T-helper 1 cell treated with Interleukin-12 subunit alpha and Interleukin-12 subunit beta and Interleukin-4 antibody, amounts not matched to agents 30 ng/mL and 1 ng/mL, for 36 hours (primary cell): ENCODE results near the gene GLB1L2. TPM values are rescaled to one million over a fixed set of nuclear protein-coding genes. Genes with fewer than 3 reads are reported as not detected.
"Not testable (repeated sequence)": the region's sequence is repeated elsewhere in the genome, so short reads cannot be mapped to it uniquely, and the experiment has no call there.

Source experiments
- intact Hi-C: fragments of 100-400 bp; cut with micrococcal nuclease; formaldehyde crosslinking; loops from one replicate; pipeline ENCODE4 v1.15.1; 2024
- total RNA-seq: library from RNA; stranded (reverse); gene quantifications from 2 replicates; pipeline ENCODE4 v1.2.3, GENCODE V29; 2022

GLB1L2 gene
- total RNA-seq: 2.7 and 3.1 TPM in 2 replicates

- intact Hi-C loops: loop anchor here (1.0 to 5.0 kb wide), 9 partner anchors 18 to 404 kb away; partner anchors contain the start of genes ACAD8, JAM3, THYN1 and VPS26B
Observed at GRCh38 chr11:134331354-134332188, at the start of gene GLB1L2. Gene GLB1L2, plus strand, starts transcription at chr11:134331988. Its CDS starts 74 bp downstream, at chr11:134332062.

- intact Hi-C loops: no loop called here
Observed at GRCh38 chr11:134282121-134283045, 49.4 kb upstream of the GLB1L2 start.

GRCh38 chr11:134283461-134284230, 48.1 kb upstream of the GLB1L2 start:
- intact Hi-C loops: no loop called here

- intact Hi-C loops: not testable (repeated sequence)
Observed at GRCh38 chr11:134284349-134284748, 47.4 kb upstream of the GLB1L2 start.

DNA sequence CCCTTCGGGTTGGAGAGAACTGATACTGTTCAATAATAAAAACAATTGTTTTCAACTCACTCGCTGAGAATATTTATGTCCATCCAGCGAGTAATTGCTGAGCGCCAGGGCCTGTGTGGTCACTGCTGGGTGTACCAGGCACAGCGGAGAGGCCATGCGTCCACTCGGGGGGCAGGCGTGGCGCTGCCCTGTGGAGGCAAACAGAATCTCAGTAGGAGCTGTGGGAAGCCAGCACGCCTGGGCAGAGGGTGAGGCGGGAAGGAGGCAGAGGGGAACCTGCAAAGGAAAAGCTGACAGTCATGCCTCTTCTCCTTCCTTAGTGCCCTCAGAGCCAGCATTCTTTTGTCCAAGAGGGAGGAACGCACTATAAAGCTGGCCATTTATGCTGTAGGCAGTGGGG, 44.2 kb upstream of the GLB1L2 start:
- intact Hi-C loops: no loop called here

DNA sequence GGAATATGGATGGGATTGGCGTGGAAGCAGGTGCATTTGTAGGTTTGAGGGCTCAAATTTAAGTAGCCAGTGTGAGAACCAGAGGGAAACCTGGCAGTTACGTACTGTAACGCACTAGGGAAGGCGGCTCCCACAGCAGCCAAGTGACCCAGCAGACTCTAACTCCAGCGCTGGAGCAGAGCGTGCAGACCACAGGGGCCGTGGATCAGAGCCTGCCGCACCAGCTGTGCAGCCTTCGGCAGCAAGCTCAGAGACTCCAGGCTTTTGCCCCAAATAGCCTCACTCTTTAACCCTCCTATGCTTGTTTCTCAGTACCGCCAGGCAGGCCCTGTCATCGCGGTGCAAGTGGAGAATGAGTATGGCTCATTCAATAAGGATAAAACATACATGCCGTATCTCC, 43.3 kb upstream of the GLB1L2 start:
- intact Hi-C loops: no loop called here

- intact Hi-C loops: no loop called here
Observed at GRCh38 chr11:134289167-134289566, 42.6 kb upstream of the GLB1L2 start.

- intact Hi-C loops: no loop called here
Observed at GRCh38 chr11:134289789-134290188, 42.0 kb upstream of the GLB1L2 start.

- intact Hi-C loops: no loop called here
Observed at GRCh38 chr11:134290646-134291045, 41.1 kb upstream of the GLB1L2 start.

DNA sequence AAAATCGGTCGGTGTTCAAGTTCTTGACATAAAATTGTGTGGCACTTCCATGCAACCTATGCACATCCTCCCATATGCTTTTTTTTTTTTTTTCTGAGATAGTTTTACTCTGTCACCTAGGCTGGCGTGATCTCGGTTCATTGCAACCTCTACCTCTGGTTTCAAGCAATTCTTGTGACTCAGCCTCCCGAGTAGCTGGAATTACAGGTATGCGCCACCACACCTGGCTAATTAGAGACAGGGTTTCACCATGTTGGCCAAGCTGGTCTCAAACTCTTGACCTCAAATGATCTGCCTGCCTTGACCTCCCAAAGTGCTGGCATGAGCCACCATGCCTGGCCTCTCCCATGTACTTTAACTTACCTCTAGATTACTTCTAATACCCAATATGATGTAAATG, 40.6 kb upstream of the GLB1L2 start:
- intact Hi-C loops: no loop called here

DNA sequence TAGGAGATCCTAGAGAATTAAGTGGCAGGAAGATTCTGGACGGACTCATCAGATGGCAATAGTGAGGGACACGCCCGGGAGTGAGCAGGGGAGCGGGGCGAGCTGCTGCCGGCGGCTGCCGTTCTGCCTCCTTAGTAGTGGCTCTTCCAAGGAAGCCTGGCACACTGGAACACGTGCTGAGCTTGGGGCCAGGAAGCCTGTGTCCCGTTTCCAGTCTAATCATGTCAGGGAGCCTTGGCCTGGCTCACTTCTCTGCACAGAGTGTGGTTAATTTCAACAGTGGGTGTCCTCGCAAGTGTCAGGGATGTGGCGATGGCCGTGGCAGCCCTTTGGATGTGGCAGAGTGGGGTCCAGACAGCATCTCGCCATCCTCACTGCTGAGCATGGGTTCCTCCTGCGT, 39.1 kb upstream of the GLB1L2 start:
- intact Hi-C loops: no loop called here

DNA sequence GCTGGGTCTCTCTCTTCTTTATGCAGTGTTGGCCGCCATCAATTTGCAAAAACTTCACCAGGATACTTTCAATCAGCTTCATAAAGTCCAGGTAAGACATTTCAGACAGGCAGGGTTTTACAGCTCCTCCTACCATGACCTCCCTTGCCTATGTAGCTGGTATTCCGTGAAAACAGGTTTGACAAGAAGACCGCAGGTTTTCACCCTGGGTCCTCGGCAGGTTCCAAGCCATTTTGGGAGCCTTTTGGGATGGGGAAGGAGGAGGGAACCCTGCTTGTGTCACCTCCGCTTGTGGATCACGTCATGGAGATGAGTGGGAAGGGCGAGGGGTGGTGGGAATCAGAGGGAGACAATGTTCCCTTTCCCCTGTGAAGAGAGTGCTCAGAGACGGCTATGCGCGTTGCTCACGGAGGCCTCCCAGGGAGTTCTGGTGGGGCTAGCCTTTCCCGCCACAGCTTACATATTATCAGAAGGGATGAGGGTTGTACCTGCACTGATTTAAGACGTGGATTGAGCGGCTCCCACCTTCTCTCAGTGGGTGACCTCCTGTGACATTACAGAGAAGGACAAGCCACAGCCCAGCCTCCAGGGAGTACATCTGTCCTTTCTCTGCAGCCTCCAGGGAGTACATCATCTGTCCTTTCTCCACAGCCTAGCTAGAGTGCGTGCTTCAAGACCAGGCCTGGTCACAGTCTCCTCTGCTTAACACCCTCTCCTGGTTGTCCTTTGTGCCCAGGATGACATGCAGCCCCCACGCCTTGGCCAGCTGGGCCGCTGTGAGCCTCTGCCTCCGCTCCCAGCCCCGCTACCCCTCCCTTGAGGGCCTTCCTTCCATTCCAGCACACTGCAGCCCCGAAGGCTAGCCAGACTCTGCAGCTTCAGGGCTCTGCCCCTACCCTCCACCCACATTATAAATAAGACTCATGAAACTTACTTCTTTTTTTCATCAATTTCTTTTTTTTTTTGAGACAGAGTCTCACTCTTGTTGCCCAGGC, 38.4 kb upstream of the GLB1L2 start:
- intact Hi-C loops: no loop called here

DNA sequence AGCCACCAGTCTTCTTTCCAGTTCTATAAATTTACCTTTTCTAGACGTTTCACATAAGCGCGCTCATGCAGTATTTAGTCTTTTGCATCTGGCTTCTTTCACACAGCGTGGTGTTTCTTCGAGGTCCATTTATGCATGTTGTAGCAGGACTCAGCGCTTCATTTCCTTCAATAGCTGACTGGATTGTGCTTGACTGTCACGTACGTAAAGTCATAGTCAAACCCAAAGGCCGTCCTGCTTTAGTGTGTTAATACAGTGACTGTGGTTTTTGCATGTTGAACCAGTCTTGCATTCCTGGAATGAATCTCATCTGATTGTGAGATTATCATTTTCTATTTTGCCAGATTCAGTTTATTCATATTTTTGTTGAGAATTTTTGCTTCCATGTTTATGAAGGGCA, 37.1 kb upstream of the GLB1L2 start:
- intact Hi-C loops: no loop called here

DNA sequence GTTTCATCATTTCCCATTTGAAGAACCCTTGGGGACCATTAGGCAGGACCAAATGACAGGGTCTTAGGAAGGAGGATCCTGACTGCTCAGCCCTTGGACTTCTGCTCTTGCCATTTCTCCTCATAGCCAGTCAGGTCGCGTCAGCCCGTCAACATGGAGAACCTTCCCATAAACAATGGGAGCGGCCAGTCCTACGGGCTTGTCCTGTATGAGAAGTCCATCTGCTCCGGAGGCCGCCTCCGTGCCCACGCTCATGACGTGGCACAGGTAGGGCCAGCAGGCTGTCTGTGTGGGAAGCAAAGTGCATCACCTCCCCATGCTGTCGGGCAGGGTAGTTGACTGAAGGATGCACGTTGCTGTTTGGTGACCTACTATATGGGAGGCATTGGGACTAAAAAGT, 19.6 kb upstream of the GLB1L2 start:
- intact Hi-C loops: no loop called here

- intact Hi-C loops: no loop called here
Observed at GRCh38 chr11:134312807-134313206, 19.0 kb upstream of the GLB1L2 start.

DNA sequence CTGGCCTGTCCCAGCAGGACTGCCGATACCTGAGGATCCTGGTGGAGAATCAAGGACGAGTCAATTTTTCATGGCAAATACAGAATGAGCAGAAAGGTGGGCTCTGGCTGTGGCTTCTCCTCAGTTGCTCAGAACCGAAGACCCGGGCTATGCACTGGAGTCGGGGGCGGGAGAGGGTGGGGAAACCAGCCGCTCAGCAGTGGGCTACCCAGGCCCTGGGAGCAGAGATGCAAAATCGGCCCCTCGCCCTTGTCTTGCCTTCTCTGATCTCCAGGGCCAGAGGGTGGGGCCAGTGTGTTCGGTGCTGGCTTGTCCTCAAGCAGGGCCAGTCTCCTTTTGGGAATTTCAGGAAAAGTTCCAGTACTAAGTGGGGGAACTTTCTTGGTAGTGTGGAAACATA, 18.4 kb upstream of the GLB1L2 start:
- intact Hi-C loops: no loop called here

DNA sequence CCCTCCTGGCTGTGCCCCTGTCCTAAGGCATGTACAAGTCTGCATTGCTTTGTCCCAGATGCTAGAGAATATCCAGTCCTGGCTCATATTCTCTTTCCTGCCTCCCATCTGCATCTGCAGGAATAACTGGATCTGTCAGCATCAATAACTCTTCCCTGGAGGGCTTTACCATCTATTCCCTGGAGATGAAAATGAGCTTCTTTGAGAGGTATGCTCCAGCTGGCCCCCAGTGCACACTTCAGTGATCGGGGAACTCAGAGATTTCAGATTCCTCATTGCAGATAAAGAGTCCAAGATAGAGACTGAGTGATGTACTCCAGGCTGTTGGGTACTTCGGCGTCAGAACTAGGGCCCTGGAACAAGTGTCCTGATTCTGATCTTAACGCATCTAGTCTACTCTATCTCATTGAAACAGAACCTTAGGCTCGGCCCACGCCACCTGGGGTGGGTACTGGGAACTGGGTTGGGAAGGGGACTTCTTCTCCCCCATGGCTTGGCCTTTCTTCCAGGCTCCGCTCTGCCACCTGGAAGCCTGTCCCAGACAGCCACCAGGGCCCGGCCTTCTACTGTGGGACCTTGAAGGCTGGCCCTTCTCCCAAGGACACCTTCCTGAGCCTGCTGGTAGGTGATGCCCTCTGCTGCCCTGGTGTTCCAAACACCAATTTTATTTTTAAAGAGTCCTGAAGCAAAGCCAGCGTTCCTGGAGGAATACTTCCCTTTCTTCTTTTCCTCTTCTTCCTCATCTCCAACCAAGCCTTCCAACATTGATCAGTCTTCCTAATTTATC, 17.8 kb upstream of the GLB1L2 start:
- intact Hi-C loops: no loop called here

DNA sequence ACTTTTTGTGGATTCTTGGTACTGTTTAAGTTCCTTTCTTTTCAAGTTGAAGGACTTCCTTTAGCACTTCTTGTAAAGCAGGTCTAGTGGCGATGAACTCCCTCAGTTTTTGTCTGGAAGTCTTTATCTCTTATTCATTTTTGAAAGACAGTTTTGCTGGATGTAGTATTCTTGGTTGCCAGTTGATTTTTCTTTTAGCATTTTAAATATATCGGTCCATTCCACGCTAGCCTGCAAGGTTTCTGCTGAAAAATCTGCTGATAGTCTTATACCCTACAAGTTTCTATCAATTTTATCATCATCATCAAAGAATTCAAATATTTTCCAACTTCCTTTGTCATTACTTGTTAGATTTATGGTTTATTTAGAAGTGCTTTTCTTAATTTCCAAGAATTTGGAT, 14.7 kb upstream of the GLB1L2 start:
- intact Hi-C loops: no loop called here

GRCh38 chr11:134321373-134321772, 10.4 kb upstream of the GLB1L2 start:
- intact Hi-C loops: not testable (repeated sequence)
